ENCODE measurements around the gene PAQR5.
"Not testable (repeated sequence)": the region's sequence is repeated elsewhere in the genome, so short reads cannot be mapped to it uniquely, and the experiment has no call there.

The PAQR5 gene

GRCh38 chr15:69293741-69294615 lies 4.7 kb upstream of the PAQR5 start:
- no peak for DNase-seq

- no peak for DNase-seq
Measured at GRCh38 chr15:69296606-69297005, 2.1 kb upstream of the PAQR5 start.

DNA sequence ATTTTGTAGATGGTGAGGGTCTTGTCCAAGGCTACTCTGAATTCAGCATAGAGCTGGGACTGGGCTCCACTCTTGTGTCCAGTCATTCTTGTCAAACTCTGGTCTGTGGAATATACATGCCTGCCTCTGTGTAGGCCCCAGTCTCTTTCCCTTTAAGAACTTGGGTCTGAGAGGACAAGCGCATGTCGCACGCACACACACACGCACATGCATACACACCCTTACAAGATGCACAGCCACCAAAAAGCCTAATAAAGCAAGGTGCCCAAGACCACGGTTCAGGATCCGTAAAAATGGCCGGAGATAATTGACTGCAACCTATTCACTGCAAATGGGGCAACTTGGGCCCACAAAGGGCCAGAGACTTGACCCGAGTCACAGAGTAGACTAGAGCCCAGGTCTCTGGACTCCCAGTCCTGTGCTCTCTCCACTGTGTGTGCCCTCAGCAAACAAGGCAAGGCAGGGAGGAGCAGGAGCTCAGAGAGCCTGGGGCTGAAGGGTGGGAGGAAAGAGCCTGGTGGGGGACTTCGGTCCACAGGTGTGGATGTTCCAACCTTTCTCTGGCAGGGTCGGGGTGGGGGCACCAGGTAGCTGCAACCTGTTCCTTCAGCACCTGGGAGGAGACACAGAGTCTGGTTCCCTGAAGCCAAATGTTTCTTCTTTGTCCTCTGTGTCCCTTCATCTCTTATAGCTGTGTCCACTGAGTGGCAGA lies 914 bp upstream of the PAQR5 start:
- no peak for DNase-seq

DNA sequence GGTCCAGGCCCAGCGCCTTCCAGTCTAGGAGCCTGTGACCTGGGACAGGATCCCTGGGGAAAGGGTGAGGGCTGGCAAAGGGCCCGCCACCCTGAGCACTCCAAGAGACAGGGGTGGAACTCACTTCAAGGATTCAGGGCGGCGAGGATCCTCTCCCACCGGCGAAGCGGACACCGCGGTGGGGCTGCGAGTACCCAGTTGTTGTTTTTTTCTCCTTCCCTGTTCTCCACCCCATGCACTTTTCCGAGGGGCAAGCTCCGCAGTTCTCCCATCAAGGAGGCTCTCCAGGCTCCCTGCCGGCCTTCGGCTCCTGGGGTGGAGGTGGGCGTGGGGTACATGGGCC lies 387 bp upstream of the PAQR5 start:
- DNase-seq = no peak

GRCh38 chr15:69299451-69299886 lies 757 bp downstream of the PAQR5 start:
- DNase-seq = no peak

GRCh38 chr15:69299943-69300588 lies 1.4 kb downstream of the PAQR5 start:
- no peak for DNase-seq

GRCh38 chr15:69301101-69301500 lies 2.4 kb downstream of the PAQR5 start:
- not testable (repeated sequence) for DNase-seq

DNA sequence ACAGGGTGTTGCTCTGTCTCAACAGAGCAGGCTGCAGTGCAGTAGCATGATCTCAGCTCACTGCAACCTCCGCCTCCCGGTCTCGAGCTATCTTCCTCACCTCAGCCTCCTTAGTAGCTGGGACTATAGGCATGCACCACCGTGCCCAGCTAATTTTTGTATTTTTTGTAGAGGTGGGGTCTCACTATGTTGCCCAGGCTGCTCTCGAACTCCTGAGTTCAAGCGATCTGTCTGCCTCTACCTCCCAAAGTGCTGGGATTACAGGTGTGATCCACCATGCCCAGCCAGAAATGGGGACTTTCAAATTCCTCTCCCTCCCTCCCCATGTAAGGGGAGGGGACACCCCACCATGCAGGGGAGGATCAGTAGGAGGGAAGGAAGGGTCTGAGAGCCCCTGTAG lies 3.4 kb downstream of the PAQR5 start:
- DNase-seq = not testable (repeated sequence)

DNA sequence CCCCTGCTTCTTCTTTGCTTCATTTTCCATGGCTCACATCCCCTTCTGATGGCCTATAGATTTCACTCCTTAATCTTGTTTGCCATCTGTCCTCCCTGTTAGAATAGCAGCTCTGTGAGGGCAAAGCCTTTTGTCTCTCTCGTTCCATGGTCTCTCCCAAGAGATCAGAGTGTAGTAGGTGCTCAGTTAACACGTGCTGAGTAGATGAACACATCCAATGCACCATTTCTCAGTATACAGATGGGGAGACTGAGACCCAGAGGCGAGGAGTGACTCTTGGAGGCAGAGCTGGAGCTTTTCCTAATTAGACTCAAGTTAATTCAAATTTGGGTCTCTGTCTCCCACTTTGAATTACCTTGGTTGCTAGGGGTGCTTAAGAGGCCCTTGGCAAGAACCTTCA lies 4.2 kb downstream of the PAQR5 start:
- no peak for DNase-seq

GRCh38 chr15:69303337-69304181 lies 4.8 kb downstream of the PAQR5 start:
- no peak for DNase-seq

- no peak for DNase-seq
Measured at GRCh38 chr15:69304182-69304545, 5.5 kb downstream of the PAQR5 start.

GRCh38 chr15:69305204-69305931 lies 6.7 kb downstream of the PAQR5 start:
- DNase-seq = no peak

DNA sequence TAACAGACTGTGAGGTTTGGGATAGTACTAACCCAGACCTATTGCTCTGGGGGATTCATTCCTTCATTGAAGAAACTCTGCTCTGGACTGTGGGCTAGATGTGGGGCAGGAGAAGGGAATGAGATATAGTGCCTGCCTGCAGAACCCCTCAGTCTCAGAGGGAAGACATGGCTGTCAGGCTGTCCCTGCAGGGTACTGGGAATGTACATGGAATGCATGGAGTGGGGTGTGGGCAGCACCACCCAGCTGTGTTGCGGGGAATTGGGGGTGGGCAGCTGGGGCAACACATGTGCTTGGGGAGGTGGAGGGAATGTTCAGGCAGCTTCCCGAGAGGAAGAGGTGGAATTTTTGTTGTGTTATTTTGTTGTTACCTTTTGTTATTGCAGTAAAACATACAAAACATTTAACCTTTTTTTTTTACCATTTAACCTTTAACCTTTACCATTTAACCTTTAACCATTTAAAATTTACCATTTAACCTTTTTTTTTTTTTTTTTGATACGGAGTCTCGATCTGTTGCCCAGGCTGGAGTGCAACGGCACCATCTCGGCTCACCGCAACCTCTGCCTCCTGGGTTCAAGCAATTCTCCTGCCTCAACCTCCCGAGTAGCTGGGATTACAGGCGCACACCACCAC lies 7.3 kb downstream of the PAQR5 start:
- no peak for DNase-seq

DNA sequence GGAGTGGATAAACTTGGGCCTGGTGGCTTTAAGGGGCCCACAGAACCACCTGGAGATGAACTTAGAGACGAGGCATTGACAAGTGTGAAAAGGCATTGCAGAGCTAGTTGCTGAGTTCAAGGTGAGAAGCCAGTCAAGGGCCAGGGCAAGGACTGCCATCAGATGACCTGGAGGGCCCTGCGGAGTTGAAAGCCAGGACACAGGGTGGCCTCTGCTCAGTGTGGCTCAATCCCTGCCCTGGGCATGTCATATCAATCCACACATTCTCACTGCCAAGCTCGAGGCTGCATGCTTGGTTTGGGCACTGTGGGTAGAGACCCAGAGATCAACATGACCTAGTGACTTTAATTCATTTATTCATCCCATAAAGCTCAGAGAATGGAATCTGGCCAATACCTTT lies 9.2 kb downstream of the PAQR5 start:
- DNase-seq = no peak

DNA sequence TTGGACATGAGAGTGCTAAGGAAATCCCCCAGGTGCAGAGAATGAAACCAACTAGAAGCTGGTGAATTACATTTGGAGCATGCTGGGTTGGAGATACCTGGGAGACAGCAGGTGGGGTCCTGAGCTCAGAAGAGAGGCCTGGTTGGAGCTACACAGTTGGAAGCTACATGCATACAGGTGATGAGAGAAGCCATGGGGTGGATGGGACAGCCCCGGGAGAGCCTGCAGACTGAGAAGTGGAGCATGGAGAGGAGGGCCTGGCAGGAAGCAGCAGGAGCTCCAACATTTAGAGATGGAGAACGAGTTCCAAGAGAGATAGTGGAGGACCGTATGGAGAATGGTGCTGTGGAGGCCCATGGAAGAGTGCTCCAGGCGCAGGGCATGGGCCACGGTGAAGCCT lies 10.2 kb downstream of the PAQR5 start:
- no peak for DNase-seq

DNA sequence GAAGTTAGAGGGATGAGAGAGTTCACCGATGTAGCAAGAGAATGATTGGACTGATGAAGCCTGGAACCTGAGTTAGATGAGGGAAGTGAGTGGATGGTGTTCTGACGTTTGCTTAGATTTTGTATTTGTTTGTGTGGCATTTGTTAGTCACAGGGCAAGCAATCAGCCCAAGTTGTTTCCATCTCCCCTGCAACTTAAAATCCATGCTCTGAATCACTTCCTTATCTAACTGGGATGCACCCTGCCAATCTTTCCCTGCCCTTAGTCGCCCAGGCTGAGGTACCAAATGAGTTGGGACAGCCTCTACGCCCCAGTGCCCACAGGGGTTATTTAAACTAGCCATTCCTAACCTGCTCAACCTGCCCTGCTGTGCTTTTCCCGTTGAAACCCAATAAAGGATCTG lies 12.6 kb downstream of the PAQR5 start:
- DNase-seq = no peak

- no peak for DNase-seq
Measured at GRCh38 chr15:69313432-69314000, 14.8 kb downstream of the PAQR5 start.

DNA sequence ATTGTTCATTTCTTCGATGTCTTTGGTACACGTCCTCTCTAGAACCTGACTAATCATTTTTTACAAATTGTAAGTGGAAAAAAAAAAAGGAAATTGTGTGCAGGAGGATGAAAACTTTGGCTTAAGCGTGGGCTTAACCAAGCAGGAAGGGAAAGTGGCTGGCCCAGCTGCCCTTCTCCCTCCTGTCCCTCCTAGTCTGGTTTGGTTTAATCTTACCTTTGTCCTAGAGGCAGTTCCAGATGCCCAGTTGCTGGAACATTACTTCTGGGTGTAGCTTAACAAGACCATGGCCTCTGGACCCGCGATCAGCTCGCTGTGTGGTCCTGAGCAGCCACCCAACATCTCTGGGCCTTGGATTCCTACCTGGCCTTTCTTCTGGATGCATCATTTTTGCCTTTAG lies 15.4 kb downstream of the PAQR5 start:
- DNase-seq = no peak

- DNase-seq = no peak
Measured at GRCh38 chr15:69314736-69315135, 16.0 kb downstream of the PAQR5 start.

Measured in hypothalamus (tissue), 51 donors.